Activated T-cell treated with anti-CD3 and anti-CD28 coated beads for 24 hours (primary cell): ENCODE data around the gene GIPC2.
"Not testable (repeated sequence)": the region's sequence is repeated elsewhere in the genome, so short reads cannot be mapped to it uniquely, and the experiment has no call there.

ENCODE experiments used
- DNase-seq: peaks from one replicate; pipeline ENCODE4 v3.0.0-alpha.2; 2020; ENCODE audit warnings: low read depth

The GIPC2 gene

DNA sequence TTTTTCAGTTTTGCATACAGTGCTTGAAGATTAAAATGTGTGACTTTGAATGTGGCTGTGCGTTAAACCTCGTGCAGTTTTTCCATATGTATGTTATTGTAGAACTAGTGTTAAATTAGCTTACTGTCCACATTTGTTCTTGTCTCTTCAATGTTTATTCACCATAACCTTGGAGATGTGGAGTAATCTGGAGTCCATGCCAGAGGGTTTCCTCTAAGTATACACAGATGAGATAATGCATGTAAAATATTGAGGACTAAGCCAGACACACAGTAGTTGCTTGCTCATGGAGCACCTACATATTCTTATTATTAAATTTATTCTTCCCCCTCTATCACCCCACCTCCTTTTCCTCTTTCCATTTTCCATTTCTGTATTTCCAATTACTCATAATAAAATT is 7.7 kb upstream of the GIPC2 start:
- DNase-seq: no peak

GRCh38 chr1:78038491-78038939 is 7.3 kb upstream of the GIPC2 start:
- DNase-seq: no peak

DNA sequence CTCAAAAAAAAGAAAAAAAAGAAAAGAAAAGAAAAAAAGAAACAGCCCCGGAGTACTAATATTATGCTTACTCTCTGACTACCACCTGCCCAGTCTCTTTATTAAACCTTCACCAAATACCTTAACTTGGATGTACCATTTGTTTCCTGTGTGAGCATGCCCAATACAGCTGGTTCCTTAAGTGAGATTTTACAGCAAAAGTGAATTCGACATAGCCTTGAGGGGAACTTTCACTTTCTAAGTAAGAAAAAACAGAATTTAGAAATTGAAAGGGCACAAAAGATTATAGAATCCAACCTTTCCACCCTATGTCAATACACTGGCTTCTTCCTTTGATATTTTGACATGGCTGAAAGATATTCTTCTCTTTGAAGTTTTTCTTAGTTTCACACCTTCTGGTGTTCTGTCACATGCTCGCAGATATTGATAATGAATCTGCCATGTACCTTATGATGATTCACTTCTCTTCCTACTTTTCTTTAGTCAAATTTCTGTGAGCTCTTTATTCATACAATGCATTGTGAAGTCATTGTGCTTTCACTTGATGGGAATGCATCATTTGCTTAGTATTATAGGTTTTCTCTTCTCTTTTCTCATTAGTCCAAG is 5.2 kb upstream of the GIPC2 start:
- no peak for DNase-seq

- no peak for DNase-seq
Measured at GRCh38 chr1:78043436-78043835, 2.3 kb upstream of the GIPC2 start.

DNA sequence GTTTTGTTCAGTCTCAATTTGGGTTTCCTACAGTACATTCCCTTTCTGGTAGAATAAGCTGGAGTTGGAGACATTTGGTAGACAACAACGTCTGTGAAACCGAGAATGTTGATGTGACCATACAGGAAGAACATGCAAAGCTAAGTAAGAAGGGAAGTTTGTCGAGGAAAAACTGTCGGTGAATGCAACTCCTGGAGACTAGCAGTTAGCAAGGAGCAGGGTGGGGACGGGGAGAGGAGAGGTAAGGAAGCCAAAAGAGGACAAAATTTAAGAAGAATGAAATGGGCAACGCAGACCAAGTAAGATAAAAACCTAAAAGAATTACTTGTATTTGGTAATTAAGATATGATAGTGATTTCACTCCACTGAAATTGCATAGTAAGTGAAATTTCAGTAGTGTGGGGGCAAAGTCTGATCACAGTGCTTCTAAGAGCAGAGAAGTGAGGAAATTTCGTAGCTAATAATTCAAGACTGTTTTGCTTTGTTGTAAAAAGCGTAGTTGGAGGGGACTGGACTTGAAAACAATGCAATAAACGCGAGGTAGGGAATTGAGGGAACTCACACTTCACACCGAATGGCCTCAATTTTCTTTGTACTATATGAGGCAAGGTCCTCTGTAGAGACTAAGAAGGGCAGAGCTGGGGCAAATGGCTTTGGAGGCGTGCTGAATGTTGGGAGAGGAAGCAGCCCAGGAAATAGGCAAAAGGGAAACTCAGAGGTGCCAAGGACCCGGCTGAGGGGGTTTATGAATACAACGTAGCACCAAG is 787 bp upstream of the GIPC2 start:
- no peak for DNase-seq

- DNase-seq: no peak
Measured at GRCh38 chr1:78045563-78045925, 222 bp upstream of the GIPC2 start.

DNA sequence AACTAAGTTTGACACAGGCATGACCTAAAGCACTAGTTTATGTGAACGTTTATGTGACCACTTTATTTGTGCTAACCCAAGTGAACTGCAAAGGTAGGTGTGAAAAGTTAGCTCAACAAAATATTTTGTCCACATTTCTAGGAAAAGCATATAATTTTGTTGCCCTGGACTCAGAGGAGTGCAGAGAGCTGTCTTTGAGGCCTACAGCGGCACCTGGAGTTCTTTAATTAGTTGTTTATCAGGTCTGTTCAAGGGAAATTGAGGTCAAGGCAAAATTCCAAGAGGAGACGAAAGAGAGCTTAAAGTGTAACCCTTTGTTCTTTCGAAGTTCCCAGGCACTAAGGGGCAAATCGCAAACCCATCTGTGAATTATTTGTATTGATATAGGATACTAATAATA is 1.3 kb downstream of the GIPC2 start:
- no peak for DNase-seq

DNA sequence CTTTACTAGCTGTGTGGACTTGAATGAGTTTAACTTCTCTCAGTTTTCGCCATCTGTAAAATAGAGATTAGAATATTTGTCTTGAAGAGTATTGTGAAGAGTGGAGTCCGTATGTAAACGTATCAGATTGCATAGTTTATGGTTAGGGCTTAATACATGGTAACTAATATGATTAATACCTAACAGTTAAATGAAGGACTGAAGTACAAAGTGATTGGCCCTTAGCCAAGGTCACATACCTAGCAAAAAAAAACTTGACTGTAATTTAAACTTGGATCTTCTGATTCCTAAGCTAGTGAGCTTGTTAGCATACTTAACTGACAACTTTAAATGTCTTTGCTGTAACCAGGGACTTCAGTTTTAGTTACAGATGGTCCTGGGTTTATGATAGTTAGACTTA is 1.9 kb downstream of the GIPC2 start:
- no peak for DNase-seq

GRCh38 chr1:78048446-78048845 is 2.7 kb downstream of the GIPC2 start:
- no peak for DNase-seq

DNA sequence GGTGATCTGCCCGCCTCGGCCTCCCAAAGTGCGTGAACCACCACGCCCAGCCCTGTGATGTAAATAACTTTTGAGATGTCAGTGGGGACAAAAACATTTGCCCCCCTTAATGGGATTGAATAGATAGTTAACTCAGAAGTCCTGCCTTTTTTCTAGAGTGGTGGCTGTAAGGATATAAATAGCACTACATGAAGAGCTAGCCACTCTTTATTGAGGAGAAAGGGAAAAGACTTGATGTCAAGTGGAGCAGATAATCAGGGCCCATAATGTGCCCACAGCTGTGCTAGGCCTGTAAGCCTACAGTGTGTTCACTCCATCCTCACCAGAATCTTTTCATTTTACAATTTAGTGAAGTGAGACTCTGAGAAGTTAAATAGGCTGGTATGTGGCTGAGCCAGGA is 3.6 kb downstream of the GIPC2 start:
- no peak for DNase-seq

GRCh38 chr1:78051005-78051404 is 5.2 kb downstream of the GIPC2 start:
- no peak for DNase-seq

GRCh38 chr1:78052685-78053405 is 7.1 kb downstream of the GIPC2 start:
- no peak for DNase-seq

GRCh38 chr1:78053498-78053897 is 7.7 kb downstream of the GIPC2 start:
- DNase-seq: no peak

DNA sequence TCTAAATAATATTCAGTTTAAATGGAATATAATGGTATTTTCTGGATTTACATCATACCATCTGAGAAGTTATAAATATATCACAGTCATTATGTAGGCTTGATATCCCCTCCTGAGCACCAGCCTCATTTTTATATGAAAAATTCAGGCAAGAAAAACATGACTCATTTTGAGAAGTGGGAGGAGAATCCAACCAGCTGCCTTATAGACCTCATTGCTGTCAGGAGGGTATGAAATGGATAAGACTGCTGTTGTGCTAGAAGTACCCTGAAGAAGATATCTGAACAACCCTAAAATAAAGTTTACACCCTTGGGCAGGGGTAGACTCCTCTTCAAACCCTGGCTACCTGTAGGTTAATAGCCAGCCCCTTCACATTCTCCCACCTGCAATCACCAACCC is 8.8 kb downstream of the GIPC2 start:
- no peak for DNase-seq

GRCh38 chr1:78054972-78055371 is 9.2 kb downstream of the GIPC2 start:
- DNase-seq: no peak

DNA sequence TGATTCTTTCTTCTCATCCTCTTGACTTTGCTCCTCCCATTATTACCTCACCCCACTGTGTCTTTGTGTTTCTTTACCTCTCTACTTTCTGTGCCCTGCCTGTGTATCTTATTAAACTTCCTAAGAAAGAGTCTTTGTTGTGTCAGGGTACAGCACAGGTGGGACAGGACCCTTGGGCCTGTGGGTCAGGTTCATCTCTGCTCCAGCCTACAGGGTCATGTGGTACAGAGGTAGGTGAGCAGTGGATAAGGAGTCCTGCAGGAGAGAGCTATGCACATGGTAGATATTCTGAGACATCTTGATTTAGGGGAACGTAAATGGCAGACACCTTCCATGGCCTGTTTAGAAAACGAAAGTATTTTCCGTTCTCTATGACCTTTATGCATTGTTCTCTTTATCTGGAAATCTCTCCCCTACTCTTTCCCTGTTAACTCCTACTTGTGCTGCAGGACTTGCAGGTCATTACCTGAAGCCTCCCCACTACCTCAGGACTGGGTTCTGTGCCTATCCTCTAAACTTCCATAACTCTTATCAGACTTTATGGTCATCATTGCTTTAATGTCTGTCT is 9.9 kb downstream of the GIPC2 start:
- no peak for DNase-seq

- DNase-seq: no peak
Measured at GRCh38 chr1:78058670-78059069, 12.9 kb downstream of the GIPC2 start.

DNA sequence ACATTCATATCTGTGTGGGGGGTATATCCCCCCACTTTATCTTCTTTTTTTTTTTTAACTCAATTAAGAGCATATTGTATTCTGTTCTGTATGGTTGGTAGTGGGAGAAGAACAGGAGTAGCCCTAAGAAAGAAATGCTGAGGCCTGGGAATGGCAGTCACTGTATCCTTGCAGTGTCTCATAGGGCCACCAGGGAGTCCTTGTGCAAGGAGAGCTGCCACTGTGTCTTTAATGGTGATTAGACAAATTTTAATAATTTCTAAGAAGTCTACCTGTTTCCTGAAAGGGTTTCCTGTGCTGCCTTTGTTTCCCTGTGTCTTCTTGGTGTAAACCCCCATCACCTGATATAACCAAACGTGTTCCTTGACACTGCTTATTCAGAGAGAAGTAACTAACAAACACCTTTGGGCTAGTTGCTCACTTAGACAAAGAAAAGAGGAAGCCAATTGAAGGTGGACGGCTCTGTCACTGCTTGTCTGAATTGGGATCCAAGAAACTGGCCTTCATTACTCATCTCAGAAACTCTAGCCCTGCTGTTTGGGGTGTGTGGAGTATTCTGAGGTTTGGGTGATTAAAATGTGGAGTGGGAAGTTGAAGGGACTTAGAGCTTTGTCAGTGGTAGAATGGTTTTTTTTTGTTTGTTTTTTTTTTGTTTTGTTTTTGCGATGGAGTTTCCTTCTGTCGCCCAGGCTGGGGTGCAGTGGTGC is 15.2 kb downstream of the GIPC2 start:
- no peak for DNase-seq

GRCh38 chr1:78061825-78062523 is 16.2 kb downstream of the GIPC2 start:
- no peak for DNase-seq

DNA sequence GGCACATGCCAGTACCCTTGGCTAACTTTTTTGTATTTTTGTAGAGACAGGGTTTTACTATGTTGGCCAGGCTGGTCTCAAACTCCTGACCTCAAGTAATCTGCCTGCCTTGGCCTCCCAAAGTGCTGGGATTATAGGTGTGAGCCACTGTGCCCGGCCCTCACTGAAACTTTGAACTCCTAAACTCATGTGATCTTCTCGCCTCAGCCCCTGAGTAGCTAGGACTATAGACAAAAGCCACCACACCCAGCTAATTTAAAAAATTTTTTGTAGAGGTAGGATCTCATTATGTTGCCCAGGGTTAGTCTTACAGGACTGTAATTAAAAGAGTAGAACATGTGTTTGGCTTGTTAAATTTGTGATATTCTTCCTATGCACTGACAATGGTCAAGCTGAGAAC is 19.1 kb downstream of the GIPC2 start:
- DNase-seq: not testable (repeated sequence)

DNA sequence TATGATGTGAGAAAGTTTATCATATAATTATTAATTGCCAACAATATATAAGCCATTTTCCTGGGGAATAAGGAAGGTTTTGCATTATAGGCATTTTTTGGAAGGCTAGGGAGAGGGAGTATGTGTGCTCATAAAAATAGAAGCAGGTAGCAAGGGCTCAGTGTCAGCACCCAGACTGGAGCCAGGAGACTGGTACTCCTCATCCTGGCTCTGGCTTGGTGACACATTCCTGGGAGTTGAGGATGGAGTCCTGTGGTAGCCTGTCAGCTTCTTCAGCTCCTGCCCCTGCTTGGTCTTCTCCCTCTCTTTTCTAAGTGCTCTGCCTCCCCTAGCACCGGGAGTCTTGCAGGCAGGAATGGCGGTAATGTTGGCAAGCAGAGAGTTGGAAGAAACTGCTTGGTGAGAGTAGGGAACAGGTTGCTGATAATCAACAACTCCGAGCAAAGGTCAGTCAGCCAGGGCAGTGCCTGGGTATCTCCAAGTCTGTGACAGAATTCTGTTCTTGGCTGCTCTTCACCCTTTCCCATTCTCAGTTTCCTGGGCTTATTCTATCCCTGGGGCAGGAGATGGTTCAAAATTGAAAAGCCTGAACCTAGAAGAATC is 23.0 kb downstream of the GIPC2 start:
- DNase-seq: no peak
